NCI-H526 treated with DMSO at 0.1 percent for 48 hours (cell line): ENCODE measurements around the gene SNAP23.

Source experiments
- DNase-seq: peaks from one replicate; lab custom pipeline; 2025; lab: John Stamatoyannopoulos, UW

Gene SNAP23

DNA sequence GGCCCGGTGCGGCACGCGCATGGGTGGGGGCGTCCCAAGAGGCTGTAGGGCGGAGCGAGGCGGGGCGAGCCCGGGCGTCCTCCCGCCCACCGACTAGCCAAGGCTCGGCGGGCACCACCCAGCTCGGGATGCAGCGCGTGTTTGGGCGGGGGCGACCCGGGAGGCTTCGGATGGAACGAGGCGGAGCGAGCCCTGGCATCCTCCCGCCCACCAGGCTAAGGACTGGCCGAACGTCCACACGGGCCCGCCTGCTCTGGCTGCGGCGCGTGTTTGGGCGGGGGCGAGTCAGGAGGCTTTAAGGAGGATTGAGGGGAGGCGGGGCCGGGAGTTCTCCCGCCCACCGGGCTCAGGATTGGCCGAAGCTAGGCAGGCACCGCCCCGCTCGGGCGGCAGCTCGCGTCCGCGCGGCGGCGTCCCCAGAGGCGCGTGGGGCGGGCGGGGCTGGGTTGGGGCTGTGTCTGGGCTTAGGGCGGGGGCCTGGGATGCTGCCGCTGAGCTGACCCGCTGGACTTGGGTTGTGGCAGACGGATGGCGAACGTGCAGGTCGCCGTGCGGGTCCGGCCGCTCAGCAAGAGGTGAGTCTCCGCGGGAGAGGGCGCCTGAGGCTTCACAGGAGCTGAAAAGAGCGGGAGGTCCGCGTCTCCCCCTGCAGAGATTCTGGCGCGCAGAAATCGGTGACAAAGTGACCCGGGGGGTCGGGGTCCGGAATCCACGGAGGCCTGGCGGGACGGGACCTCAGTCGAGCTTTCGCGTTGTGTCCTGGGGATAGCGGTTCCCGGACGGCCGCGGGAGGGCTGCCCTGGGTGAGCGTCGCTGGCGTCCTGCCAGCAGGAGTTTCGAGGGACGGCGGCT lies 80.0 kb downstream of the SNAP23 start, which contains the start of gene STARD9:
Gene STARD9 (plus strand): TSS at position 419 of the 852 bp plus-strand sequence. CDS start 110 bp downstream, at position 529.
- peak; percentile 91 for DNase-seq

- DNase-seq = no peak
Measured at GRCh38 chr15:42576040-42576594, 80.7 kb downstream of the SNAP23 start.

GRCh38 chr15:42576776-42577175 lies 81.3 kb downstream of the SNAP23 start:
- no peak for DNase-seq

DNA sequence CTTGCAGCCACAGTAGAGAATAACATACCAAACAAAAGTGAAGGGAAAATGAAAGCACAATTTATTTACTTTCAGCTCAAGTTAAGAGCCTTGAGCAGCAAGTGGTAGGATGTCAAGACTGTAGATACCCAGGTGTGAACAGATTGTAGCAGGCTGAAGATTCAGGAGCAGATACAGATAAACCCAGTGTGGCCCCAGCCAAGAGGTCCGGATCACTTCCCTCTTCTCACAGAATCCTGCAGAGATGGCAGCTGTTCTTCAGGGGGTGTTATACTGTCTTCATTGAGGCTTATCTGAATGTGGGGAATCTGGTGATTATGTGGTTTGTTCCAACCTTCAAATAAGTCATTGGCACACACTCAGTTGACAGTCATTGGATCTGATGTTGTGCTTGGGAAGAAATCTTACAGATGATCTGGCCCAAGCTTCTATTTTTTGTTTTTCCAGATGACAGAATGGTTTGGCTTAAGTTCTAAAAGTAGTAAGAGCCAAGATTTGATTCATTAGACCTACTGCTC lies 82.1 kb downstream of the SNAP23 start:
- DNase-seq = no peak

- no peak for DNase-seq
Measured at GRCh38 chr15:42578984-42579537, 83.6 kb downstream of the SNAP23 start.

DNA sequence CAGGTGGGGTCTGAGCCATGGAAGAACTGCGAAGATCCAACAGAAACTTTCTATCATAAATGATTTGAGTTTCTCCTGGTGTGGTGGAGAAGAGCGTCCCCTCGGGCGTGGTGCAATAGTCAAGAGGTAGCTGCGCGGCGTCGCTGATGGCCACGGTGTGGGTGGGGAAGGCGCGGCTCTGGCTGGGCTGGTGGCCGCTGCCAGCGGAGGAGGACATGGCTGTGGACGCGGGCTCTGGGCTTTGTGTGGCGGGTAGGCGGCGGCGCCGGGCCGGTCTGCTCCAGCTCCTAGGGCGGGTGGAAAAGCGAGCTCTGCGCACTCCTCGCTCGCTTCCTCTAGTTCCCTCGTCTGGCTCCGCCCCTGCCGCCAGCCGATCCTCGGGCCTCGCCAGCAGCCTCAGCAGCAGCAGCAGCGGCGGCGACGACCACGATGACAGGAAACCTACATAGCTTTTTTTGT lies 85.9 kb downstream of the SNAP23 start:
- DNase-seq = peak; percentile 74
